NCI-H524 treated with DMSO at 0.1 percent for 48 hours (cell line): ENCODE data around the gene VSIG10.
A peak's percentile ranks its signal among the peaks of the same experiment; 100 is the strongest.

Experiments
- DNase-seq: peaks from one replicate; lab custom pipeline; 2025; lab: John Stamatoyannopoulos, UW

Gene VSIG10

DNA sequence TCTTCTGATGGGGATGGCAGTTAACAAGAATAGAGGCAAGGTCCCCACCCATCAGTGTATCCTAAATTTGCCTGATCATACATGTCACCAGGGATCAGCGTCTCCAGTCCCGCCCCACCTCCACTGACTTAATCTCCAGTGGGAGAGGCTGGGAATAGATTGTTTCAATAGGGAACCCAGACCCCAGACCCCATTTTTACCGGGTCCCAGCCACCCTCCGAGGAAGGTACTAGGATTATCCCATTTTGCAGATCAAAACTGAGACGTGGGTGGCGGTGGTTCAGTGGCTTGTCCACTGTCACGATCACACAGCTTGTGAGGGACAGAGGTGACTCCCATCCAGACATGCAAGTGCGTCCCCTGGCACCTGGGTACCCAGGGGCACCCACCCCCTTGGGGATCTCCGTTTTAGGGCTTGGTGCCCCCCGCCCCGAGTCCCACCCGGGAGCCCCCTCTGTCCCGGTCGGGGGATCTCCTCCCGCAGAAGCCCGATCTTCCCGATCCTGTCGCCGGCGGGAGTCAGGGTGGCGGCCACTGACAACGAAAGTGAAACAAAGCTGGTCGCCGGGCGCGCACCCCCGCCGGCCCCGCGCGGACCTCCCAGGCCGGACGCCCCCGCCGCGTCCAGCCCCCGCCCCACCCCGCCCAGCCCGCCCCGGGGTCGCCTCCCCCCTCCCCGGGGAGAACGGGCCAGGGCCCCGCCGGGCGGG lies 43.4 kb downstream of the VSIG10 start:
- no peak for DNase-seq

- no peak for DNase-seq
Measured at GRCh38 chr12:118059341-118060191, 44.2 kb downstream of the VSIG10 start.

DNA sequence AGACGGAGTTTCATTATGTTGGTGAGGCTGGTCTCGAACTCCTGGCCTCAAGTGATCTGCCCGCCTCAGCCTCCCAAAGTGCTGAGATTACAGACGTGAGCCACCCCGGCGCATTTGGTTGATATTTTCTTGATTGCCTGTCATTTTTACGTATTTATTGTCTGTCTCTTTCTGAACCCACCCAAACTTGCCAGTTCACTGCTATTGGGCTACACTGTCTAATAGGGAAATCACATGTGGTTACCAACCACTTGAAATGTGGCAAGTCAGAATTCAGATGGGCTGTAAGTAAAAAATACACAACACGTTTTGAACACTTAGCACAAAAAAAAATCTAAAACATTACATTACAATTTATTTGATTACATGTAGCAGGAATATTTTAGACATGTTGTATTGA lies 44.9 kb downstream of the VSIG10 start:
- no peak for DNase-seq

DNA sequence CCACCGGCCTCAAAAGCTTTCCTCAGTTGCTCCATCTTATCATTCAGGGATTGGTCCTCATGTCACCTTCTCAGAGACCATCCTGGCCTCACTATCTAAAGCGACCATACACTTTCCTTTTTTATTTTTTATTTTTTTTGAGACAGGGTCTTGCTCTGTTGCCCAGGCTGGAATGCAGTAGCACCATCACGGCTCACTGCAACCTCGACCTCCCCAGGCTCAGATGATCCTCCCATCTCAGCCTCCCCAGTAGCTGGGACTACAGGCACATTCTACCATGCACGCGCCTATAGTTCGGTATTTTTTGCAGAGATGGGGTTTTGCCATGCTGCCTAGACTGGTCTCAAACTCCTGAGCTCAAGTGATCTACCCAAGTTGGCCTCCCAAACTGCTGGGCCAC lies 45.6 kb downstream of the VSIG10 start:
- no peak for DNase-seq

DNA sequence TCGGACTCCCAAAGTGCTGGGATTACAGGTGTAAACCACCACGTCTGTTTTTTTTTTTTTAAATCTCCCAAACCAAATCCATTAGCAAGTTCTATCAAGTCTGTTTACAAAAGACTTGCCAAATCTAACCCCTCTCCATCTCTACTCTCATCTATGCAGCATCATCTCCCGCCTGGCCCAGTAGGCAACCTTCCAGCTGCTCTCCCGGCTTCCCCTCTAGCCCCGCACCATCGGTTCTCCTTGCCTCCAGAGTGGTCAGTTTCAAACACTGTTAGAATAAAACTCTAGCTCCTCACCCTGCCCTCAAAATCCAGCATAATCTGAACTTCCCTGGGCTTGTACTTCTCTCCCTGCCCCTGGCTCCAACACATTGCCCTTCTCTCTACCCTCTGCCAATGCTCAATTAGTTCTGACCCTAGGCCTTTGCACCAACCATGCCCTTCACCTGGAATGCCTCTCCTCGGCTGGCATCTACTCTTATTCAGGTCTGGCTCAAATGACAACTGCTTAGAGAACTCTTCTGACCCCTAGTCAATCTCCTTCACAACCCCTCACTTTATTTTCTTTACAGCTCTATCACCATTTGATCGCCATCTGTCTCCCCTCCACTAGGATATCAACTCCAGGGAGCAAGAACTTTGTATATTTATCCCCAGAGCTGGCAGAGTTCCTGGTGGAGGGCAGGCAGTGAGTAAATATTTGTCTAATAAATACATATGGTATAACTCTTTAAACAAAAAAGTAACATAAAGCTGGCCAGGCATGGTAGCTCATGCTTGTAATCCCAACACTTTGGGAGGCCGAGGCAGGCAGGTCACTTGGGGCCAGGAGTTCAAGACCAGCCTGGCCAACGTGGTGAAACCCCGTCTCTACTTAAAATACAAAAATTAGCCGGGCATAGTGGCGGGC lies 47.7 kb downstream of the VSIG10 start:
- DNase-seq = no peak

GRCh38 chr12:118055144-118055557 lies 48.7 kb downstream of the VSIG10 start:
- no peak for DNase-seq

GRCh38 chr12:118053071-118053985 lies 50.5 kb downstream of the VSIG10 start:
- no peak for DNase-seq

DNA sequence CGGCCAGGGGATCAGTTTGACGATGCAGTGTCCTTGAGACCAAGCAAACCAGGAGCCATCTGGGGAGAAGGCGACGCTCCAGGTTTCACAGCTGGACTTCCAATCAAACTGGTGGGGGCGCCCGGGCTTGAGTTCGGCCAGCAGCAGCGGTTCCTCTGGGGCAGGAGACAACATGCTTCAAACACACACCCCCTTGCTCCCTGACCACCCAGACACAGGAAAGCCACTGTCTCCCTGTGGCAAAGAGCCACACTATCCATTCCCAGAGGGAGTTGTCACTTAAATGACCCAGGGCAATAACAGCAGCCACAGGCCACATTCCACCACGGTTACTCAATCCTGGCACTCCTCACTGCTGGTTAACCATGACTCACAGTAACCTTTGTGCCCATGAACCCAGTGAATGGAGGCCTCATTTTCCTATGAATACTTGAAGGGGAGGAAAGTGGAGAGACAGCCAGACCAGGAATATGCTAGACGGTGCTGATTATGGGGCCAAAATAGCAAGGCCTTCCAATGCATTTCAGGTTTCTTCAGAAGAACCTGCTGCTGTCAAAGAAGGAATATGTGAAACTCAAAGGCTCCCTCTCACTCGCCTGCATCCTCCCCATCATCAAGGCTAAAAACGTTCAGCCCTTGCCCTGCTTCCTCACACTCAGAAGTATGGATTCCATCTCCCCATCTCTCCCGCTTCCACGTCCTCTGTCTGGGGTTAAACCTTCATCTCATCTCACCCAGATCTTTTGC lies 51.3 kb downstream of the VSIG10 start:
- no peak for DNase-seq

GRCh38 chr12:118050972-118051910 lies 52.6 kb downstream of the VSIG10 start:
- DNase-seq = no peak

DNA sequence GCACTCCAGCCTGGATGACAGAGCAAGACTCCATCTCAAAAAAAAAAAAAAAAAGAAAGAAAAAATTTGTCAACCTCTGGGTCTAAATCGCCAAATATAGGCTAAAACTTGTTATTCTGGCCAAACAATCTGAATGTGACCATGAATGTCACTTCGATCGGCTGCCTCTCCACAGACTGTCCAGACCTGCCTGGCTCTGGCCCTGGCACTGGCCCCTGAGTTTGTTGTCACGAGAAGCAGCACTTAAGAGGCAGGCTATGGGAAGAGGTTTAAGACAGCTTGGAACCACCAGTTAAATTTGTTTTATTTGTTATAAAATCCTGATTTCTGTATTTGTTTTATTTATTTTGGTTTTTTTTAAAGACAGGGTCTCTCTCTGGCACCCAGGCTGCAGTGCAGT lies 57.4 kb downstream of the VSIG10 start:
- DNase-seq = no peak

DNA sequence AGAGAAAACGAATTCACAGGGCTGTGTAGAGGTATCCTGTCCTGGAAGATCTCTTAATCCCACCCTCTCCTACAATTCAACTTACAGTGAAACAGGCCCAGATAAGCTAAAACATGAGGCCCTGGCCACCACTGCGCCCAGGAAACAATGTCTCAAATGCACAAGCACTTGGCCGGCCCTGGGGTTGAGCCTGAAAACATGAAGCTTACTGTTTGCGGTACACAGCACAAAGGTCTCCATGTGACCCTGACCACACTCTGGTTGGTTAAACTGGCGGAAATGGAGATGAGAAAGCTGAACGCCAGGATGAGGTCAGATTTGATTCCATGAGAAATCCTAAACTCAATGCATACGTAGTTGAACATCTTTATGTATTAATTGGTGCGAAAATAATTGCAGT lies 59.2 kb downstream of the VSIG10 start:
- DNase-seq = no peak

- no peak for DNase-seq
Measured at GRCh38 chr12:118044075-118044474, 59.7 kb downstream of the VSIG10 start.

GRCh38 chr12:118042091-118042490 lies 61.7 kb downstream of the VSIG10 start:
- no peak for DNase-seq

DNA sequence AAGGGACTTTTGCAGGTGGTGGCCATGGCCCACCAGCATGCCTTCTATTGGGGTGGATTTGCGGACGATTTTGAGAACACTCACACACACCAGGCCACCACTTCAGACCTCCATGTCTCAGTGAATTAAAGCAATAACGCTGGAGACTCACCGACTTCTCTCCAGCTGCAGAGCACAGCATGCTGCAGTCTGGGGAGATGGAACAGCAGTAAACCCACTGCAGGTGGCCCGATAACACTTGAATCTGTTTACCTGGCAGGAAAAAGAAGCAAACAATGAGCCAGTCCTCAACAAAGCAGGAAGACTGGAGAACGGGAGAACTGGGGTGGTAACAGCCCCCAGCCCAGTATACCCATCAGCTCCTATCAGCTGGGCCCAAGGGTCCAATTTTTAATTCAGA lies 65.7 kb downstream of the VSIG10 start:
- DNase-seq = no peak

GRCh38 chr12:118036672-118037411 lies 67.0 kb downstream of the VSIG10 start:
- no peak for DNase-seq

- DNase-seq = no peak
Measured at GRCh38 chr12:118035190-118036041, 68.4 kb downstream of the VSIG10 start.

DNA sequence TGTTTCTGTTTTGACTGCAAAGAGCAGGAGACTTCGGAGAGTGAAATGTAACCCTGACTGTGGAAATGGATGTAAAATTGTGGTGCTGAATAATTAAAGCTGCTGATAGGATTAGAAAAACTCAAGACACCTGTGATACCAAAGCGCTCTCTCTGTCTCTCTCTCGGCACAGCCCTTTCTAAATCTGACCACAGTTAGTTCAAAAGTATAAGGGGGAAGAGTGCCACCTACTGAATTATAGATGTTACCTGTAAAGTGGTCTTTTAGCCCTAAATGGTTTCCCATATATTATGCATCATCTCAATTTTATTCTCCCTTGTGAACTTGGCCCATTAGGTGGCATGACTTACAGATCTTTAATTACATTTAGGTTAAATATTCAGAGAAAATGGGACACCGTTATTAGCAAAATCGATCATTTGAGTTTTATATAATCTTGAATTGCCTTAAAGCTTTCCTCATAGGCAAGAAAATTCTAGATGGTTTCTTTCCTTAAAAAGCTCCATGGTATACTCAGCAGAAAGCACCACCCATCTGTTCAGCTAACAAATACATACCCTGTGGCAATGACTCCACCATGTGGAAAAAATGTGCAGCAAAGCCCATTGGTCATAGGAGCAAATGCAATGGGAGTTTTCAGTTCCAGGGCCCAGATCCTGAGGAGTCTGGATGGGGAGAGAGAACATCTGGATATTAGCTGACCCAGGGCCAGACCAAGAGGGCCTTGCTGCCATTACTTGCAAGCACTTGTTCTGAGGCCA lies 69.2 kb downstream of the VSIG10 start:
- DNase-seq = peak; percentile 12
